Neural progenitor cell (in vitro differentiated cells): ENCODE measurements around the gene IGF1. TPM values are rescaled to one million over a fixed set of nuclear protein-coding genes. Genes with fewer than 3 reads are reported as not detected.
A peak's percentile ranks its signal among the peaks of the same experiment; 100 is the strongest.

ENCODE experiments used
- DNase-seq: peaks from one replicate; pipeline ENCODE4 v3.0.0-alpha.2; 2016; ENCODE audit warnings: low spot score
- H2AFZ ChIP-seq: fragments of 200-600 bp; sonication (generic); replicated peaks from 2 replicates; pipeline ENCODE4 v1.6.1; 2016; ENCODE audit warnings: antibody characterized with exemption
- H3F3A ChIP-seq: fragments of 200-600 bp; sonication (generic); 2 replicates; pipeline ENCODE4 v1.6.1; 2016; ENCODE audit warnings: antibody characterized with exemption, low read depth
- H3K27ac ChIP-seq: fragments of 200-600 bp; sonication (generic); 2 replicates; pipeline ENCODE4 v1.5.1; 2016; ENCODE audit warnings: mild to moderate bottlenecking
- H3K27me3 ChIP-seq: fragments of 200-600 bp; sonication (generic); 2 replicates; pipeline ENCODE4 v1.6.1; 2016; ENCODE audit warnings: mild to moderate bottlenecking, moderate library complexity
- H3K36me3 ChIP-seq: fragments of 200-600 bp; sonication (generic); 2 replicates; pipeline ENCODE4 v1.5.1; 2016
- H3K4me1 ChIP-seq: fragments of 200-600 bp; sonication (generic); 2 replicates; pipeline ENCODE4 v1.6.1; 2016; ENCODE audit warnings: mixed run types
- H3K4me2 ChIP-seq: fragments of 200-600 bp; sonication (generic); 2 replicates; pipeline ENCODE4 v1.6.1; 2016
- H3K4me3 ChIP-seq: fragments of 200-600 bp; sonication (generic); 2 replicates; pipeline ENCODE4 v1.5.1; 2016
- H3K79me2 ChIP-seq: fragments of 200-600 bp; sonication (generic); 2 replicates; pipeline ENCODE4 v1.6.1; 2016; ENCODE audit warnings: low read depth
- H3K9ac ChIP-seq: fragments of 200-600 bp; sonication (generic); 2 replicates; pipeline ENCODE4 v1.6.1; 2016
- H3K9me3 ChIP-seq: fragments of 200-600 bp; sonication (generic); 2 replicates; pipeline ENCODE4 v1.5.1; 2016; ENCODE audit warnings: low read depth
- H4K20me1 ChIP-seq: fragments of 200-600 bp; sonication (generic); 2 replicates; pipeline ENCODE4 v1.6.1; 2016; ENCODE audit warnings: low read depth
- H3K27ac Mint-ChIP-seq: 3 replicates; pipeline ENCODE4 v1.8.0; 2021; ENCODE audit warnings: mixed read lengths
- H3K27me3 Mint-ChIP-seq: 2 replicates; pipeline ENCODE4 v1.8.0; 2022; ENCODE audit warnings: low read depth, mild to moderate bottlenecking, inconsistent platforms, moderate library complexity, mixed read lengths; ENCODE audit not compliant: insufficient read depth
- H3K36me3 Mint-ChIP-seq: 3 replicates; pipeline ENCODE4 v1.8.0; 2021; ENCODE audit warnings: mixed read lengths
- H3K4me1 Mint-ChIP-seq: 3 replicates; pipeline ENCODE4 v1.8.0; 2021; ENCODE audit warnings: mixed read lengths
- H3K4me3 Mint-ChIP-seq: 3 replicates; pipeline ENCODE4 v1.8.0; 2021; ENCODE audit warnings: mild to moderate bottlenecking, moderate library complexity, mixed read lengths
- H3K9me3 Mint-ChIP-seq: 3 replicates; pipeline ENCODE4 v1.8.0; 2020; ENCODE audit warnings: mixed read lengths
- CTCF ChIP-seq: fragments of 200-600 bp; sonication (generic); IDR thresholded peaks from 2 replicates; pipeline ENCODE4 v1.5.1; 2017; ENCODE audit warnings: antibody characterized with exemption, mild to moderate bottlenecking
- EZH2 ChIP-seq: fragments of 200-600 bp; sonication (generic); IDR thresholded peaks from 2 replicates; pipeline ENCODE4 v1.6.1; 2017; ENCODE audit warnings: antibody characterized with exemption, mild to moderate bottlenecking, moderate library complexity
- EZH2phosphoT487 ChIP-seq: fragments of 200-600 bp; sonication (generic); IDR thresholded peaks from 2 replicates; pipeline ENCODE4 v1.6.1; 2017; ENCODE audit warnings: antibody characterized with exemption
- total RNA-seq: library from RNA; depleted of rRNA; stranded (reverse); fragments of >200 nt; gene quantifications from 2 replicates; pipeline ENCODE4 v1.2.3, GENCODE V29; 2015; ENCODE audit warnings: low replicate concordance

IGF1 gene
- total RNA-seq, 1 donor from 2014 or later, result not detected

- Histone ChIP-seq H3K27me3 (no peaks in the 10 kb centered on the region), H3K9ac (no peak overlapping the region), H3K4me2 (no peak overlapping the region), H3K4me1 (peaks cover 1% of the 10 kb centered on the region), H3K4me3 (no peak overlapping the region), H3K79me2 (no peaks in the 10 kb centered on the region), H2AFZ (no peak overlapping the region), H4K20me1 (no peaks in the 10 kb centered on the region), H3F3A (no peaks in the 10 kb centered on the region), H3K27ac (no peak overlapping the region), H3K9me3 (no peaks in the 10 kb centered on the region), H3K36me3 (no peaks in the 10 kb centered on the region)
- TF ChIP-seq EZH2phosphoT487 (no peak), CTCF (no peak), EZH2 (no peak)
- no peaks in the 10 kb centered on the region for H3K9me3 Mint-ChIP-seq
- H3K4me3 Mint-ChIP-seq, result no peak overlapping the region
- peaks cover 7% of the 10 kb centered on the region for H3K27me3 Mint-ChIP-seq
- DNase-seq, result no peak
- no peaks in the 10 kb centered on the region for H3K36me3 Mint-ChIP-seq
- peaks cover 4% of the 10 kb centered on the region for H3K4me1 Mint-ChIP-seq
- H3K27ac Mint-ChIP-seq, result no peak overlapping the region
Measured at GRCh38 chr12:102401087-102401486, 79.3 kb downstream of the IGF1 start.

GRCh38 chr12:102399653-102400052 lies 80.7 kb downstream of the IGF1 start:
- H3K27me3 ChIP-seq, result no peaks in the 10 kb centered on the region
- peaks cover 11% of the 10 kb centered on the region for H3K27me3 Mint-ChIP-seq

GRCh38 chr12:102396276-102396675 lies 84.1 kb downstream of the IGF1 start:
- no peaks in the 10 kb centered on the region for H3K79me2 ChIP-seq
- H3K4me3 Mint-ChIP-seq, result no peak overlapping the region
- no peak overlapping the region for H3K4me2 ChIP-seq
- no peaks in the 10 kb centered on the region for H4K20me1 ChIP-seq
- no peaks in the 10 kb centered on the region for H3K4me1 ChIP-seq
- H3K27ac Mint-ChIP-seq, result no peak overlapping the region
- no peaks in the 10 kb centered on the region for H3K36me3 Mint-ChIP-seq
- H3K27me3 Mint-ChIP-seq, result peaks cover 20% of the 10 kb centered on the region
- TF ChIP-seq EZH2, result no peak
- TF ChIP-seq CTCF, result no peak
- no peak for TF ChIP-seq EZH2phosphoT487
- DNase-seq, result peak; percentile 9
- no peaks in the 10 kb centered on the region for H3K9me3 ChIP-seq
- H3K4me1 Mint-ChIP-seq, result peaks cover 4% of the 10 kb centered on the region
- no peaks in the 10 kb centered on the region for H3K27me3 ChIP-seq
- no peak overlapping the region for H3K9ac ChIP-seq
- no peak overlapping the region for H3K27ac ChIP-seq
- H3K4me3 ChIP-seq, result no peak overlapping the region
- H3K36me3 ChIP-seq, result no peaks in the 10 kb centered on the region
- H2AFZ ChIP-seq, result no peak overlapping the region
- no peaks in the 10 kb centered on the region for H3F3A ChIP-seq
- H3K9me3 Mint-ChIP-seq, result no peaks in the 10 kb centered on the region

More at GRCh38 chr12:102399653-102400052, 80.7 kb downstream of the IGF1 start:
- Histone ChIP-seq H3K27ac (no peak overlapping the region), H2AFZ (no peak overlapping the region), H3K4me3 (no peak overlapping the region), H3K79me2 (no peaks in the 10 kb centered on the region), H3F3A (no peaks in the 10 kb centered on the region), H3K9ac (no peak overlapping the region), H3K9me3 (no peaks in the 10 kb centered on the region), H3K4me2 (no peak overlapping the region), H3K36me3 (no peaks in the 10 kb centered on the region), H3K4me1 (no peaks in the 10 kb centered on the region), H4K20me1 (no peaks in the 10 kb centered on the region)
- no peaks in the 10 kb centered on the region for H3K9me3 Mint-ChIP-seq
- no peak for DNase-seq
- peaks cover 4% of the 10 kb centered on the region for H3K4me1 Mint-ChIP-seq
- H3K36me3 Mint-ChIP-seq, result no peaks in the 10 kb centered on the region
- no peak overlapping the region for H3K4me3 Mint-ChIP-seq
- H3K27ac Mint-ChIP-seq, result no peak overlapping the region
- TF ChIP-seq CTCF, result no peak

- Mint-ChIP-seq H3K36me3 (no peaks in the 10 kb centered on the region), H3K4me3 (no peak overlapping the region), H3K4me1 (peaks cover 4% of the 10 kb centered on the region), H3K9me3 (no peaks in the 10 kb centered on the region), H3K27me3 (peaks cover 15% of the 10 kb centered on the region), H3K27ac (no peak overlapping the region)
- no peaks in the 10 kb centered on the region for H3K36me3 ChIP-seq
- H2AFZ ChIP-seq, result no peak overlapping the region
- no peak overlapping the region for H3K27ac ChIP-seq
- H3K4me3 ChIP-seq, result no peak overlapping the region
- DNase-seq, result no peak
- TF ChIP-seq EZH2, result no peak
- no peak for TF ChIP-seq EZH2phosphoT487
- no peak for TF ChIP-seq CTCF
- no peaks in the 10 kb centered on the region for H3F3A ChIP-seq
- no peaks in the 10 kb centered on the region for H3K27me3 ChIP-seq
- no peaks in the 10 kb centered on the region for H3K9me3 ChIP-seq
- no peaks in the 10 kb centered on the region for H3K79me2 ChIP-seq
- no peak overlapping the region for H3K4me2 ChIP-seq
- no peaks in the 10 kb centered on the region for H4K20me1 ChIP-seq
- no peak overlapping the region for H3K9ac ChIP-seq
- no peaks in the 10 kb centered on the region for H3K4me1 ChIP-seq
Measured at GRCh38 chr12:102394200-102394599, 86.2 kb downstream of the IGF1 start.
